Endothelial cell of umbilical vein (primary cell): ENCODE measurements around the gene KCTD19.
"Not testable (repeated sequence)": the region's sequence is repeated elsewhere in the genome, so short reads cannot be mapped to it uniquely, and the experiment has no call there.

Source experiments
- EZH2 ChIP-seq: IDR thresholded peaks from 2 replicates; pipeline ENCODE4 v1.6.1; 2012; ENCODE audit warnings: borderline replicate concordance, low read depth, mild to moderate bottlenecking, moderate library complexity, low read length, inconsistent platforms; ENCODE audit not compliant: severe bottlenecking
- GATA2 ChIP-seq: IDR thresholded peaks from 2 replicates; pipeline ENCODE4 v1.7.0; 2011; ENCODE audit warnings: low read depth, mild to moderate bottlenecking, moderate library complexity, mixed read lengths, low read length; ENCODE audit not compliant: insufficient read length, insufficient read depth
- POLR2A ChIP-seq: IDR thresholded peaks from 2 replicates; pipeline ENCODE4 v1.6.1; 2012; ENCODE audit warnings: low read depth, mild to moderate bottlenecking, control low read depth, low read length
- POLR2AphosphoS5 ChIP-seq: IDR thresholded peaks from 2 replicates; pipeline ENCODE4 v1.6.1; 2012; ENCODE audit warnings: low read depth, mild to moderate bottlenecking, control low read depth, low read length, moderate library complexity; ENCODE audit not compliant: insufficient read depth
- TF ChIP-seq, protein P1 (sequence below), 2 donors: IDR thresholded peaks; 1 replicate in 1 of 2; 2 replicates in 1 of 2; pipeline ENCODE4 v1.5.1; 2011; ENCODE audit warnings: low read length in 2 of 2, mild to moderate bottlenecking in 2 of 2, moderate library complexity in 2 of 2, control low read depth in 1 of 2, inconsistent platforms in 1 of 2, low read depth in 1 of 2; ENCODE audit not compliant: insufficient read depth in 1 of 2; ENCODE audit errors: extremely low read depth in 1 of 2

DNA sequence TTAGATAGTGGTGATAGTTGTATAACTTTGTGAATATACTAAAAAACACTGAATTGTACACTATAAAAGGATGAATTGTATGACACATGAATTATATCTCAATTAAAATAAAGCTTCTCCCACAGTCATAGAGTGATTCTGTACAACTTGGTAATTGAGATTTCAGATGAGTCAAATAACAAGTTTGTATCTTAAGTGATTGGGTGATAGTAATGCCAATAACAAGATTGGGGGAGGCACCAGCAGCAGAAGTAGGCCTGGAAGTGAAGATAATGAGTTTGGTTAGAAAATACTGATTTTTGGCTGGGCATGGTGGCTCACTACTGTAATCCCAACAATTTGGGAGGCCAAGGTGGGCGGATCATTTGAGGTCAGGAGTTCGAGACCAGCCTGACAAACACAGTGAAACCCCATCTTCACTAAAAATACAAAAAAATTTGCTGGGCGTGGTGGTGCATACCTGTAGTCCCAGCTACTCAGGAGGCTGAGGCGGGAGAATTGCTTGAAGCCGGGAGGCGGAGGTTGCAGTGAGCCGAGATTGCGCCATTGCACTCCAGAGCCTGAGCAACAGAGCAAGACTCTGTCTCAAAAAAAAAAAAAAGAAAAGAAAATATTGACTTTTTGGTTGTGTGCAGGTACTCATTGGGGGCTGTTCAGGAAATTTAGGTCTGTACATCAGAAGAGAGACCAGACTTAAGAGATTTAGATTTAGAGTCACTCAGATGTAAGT is 33.2 kb upstream of the KCTD19 start:
- TF ChIP-seq, protein P1, sequence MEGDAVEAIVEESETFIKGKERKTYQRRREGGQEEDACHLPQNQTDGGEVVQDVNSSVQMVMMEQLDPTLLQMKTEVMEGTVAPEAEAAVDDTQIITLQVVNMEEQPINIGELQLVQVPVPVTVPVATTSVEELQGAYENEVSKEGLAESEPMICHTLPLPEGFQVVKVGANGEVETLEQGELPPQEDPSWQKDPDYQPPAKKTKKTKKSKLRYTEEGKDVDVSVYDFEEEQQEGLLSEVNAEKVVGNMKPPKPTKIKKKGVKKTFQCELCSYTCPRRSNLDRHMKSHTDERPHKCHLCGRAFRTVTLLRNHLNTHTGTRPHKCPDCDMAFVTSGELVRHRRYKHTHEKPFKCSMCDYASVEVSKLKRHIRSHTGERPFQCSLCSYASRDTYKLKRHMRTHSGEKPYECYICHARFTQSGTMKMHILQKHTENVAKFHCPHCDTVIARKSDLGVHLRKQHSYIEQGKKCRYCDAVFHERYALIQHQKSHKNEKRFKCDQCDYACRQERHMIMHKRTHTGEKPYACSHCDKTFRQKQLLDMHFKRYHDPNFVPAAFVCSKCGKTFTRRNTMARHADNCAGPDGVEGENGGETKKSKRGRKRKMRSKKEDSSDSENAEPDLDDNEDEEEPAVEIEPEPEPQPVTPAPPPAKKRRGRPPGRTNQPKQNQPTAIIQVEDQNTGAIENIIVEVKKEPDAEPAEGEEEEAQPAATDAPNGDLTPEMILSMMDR (IDR thresholded peaks at IDR 0.05; ENCODE audit: extremely low read depth in 1 of 2, insufficient read depth in 1 of 2, low read depth in 1 of 2, low read length in 2 of 2) = not testable (repeated sequence)
- not testable (repeated sequence) for TF ChIP-seq POLR2AphosphoS5, POLR2A, GATA2, EZH2
